Measurements from ENCODE around the gene SCAMP2. TPM values are rescaled to one million over a fixed set of nuclear protein-coding genes. Genes with fewer than 3 reads are reported as not detected.

The SCAMP2 gene
- total and polyA plus RNA-seq, 2 donors (not counting 1 experiment from before 2014, with no cell fraction given), result 85.1 to 105 TPM

DNA sequence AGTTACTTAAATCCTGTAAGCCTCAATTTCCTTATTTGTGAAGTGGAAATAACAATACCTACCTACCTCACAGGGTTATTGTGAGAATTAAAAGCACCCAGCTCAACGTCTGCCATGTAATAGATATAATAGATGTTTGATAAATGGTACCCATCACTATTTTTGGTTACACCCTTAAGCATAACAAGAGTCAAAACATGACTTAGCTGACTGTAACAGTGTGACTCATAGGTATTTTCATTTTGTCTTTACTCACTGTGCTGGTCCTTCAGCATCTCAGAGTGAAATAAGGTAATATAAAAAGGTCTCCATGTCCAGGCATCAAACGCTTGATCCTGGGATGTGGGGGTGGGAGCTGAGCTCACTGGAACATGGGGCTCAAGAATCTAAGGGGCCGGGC, 43.7 kb downstream of the SCAMP2 start:
- H3K4me1 ChIP-seq (ENCODE audit: control insufficient read depth in 2 of 2, insufficient read depth in 2 of 2, low read length in 2 of 2), result peaks cover 5 to 19% of the 10 kb centered on the region in 2 donors

DNA sequence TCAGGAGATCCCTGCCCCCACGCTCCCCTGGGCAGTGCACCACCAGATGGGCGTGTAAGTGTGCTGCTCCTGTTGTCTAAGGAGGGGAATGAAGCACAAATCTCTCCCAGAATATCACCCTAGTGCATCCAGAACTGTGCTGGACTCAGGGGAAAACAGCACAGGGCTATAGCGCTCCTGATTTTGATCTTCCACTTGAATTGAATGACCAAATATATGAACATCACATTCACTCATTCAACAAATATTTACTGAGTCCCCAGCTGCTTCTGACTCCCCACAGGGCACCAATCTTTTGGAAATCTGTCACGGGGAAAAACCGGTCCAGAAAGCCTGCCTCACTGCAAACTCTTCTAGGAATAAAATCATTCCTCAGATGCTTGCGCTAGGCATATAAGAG, 44.3 kb downstream of the SCAMP2 start:
- peaks cover 31% of the 10 kb centered on the region for H3K27me3 Mint-ChIP-seq
- Histone ChIP-seq H3K4me2 (replicated peaks; ENCODE audit: low read depth, low read length, poor library complexity, severe bottlenecking) (no peak overlapping the region), H3K79me2 (ENCODE audit: control insufficient read depth, insufficient read depth, low read length) (no peaks in the 10 kb centered on the region), H3K4me3 (ENCODE audit: control extremely low read depth in 1 of 5, extremely low read depth in 1 of 5, insufficient read depth in 1 of 5, low read depth in 2 of 5, low read length in 4 of 5) (no peak overlapping the region), H4K20me1 (ENCODE audit: control insufficient read depth, insufficient read depth, low read length, poor library complexity, severe bottlenecking) (peaks cover 4% of the 10 kb centered on the region), H2AFZ (ENCODE audit: insufficient read depth, low read depth, low read length, poor library complexity, severe bottlenecking) (no peak overlapping the region), H3K9me3 (ENCODE audit: control extremely low read depth in 1 of 3, control insufficient read depth in 2 of 3, insufficient read depth in 1 of 3, low read length in 2 of 3) (peaks cover 0 to 19% (median 0%) of the 10 kb centered on the region in 3 donors), H3K9ac (ENCODE audit: low read length) (no peak overlapping the region), H3K27ac (ENCODE audit: low read length in 2 of 2) (no peak overlapping the region), H3K36me3 (replicated peaks in 1 of 2; ENCODE audit: control extremely low read depth in 1 of 2, control insufficient read depth in 1 of 2, extremely low read depth in 1 of 2, insufficient read depth in 2 of 2, low read length in 1 of 2) (no peaks in the 10 kb centered on the region), H3K4me1 (ENCODE audit: control insufficient read depth in 2 of 2, insufficient read depth in 2 of 2, low read length in 2 of 2) (peaks cover 5 to 17% of the 10 kb centered on the region in 2 donors), H3K27me3 (replicated peaks in 1 of 4; ENCODE audit: control extremely low read depth in 1 of 4, control insufficient read depth in 3 of 4, insufficient read depth in 4 of 4, low read length in 3 of 4) (peaks cover 0 to 43% (median 17%) of the 10 kb centered on the region in 4 experiments)
- POLR2A ChIA-PET, result interaction anchor here (0.6 kb wide), 2 partner anchors 34 to 123 kb away, joined by 3 to 4 read pairs; no protein-coding TSS in a partner anchor
- intact Hi-C loops (cut with micrococcal nuclease), result no loop called here
- CTCF ChIA-PET, result interaction anchor here (1.2 to 6.6 kb wide), 3 partner anchors 10 to 192 kb away, joined by 3 to 46 read pairs (median 5); no protein-coding TSS in a partner anchor
- no peak overlapping the region for H3K27ac Mint-ChIP-seq
- peaks cover 4% of the 10 kb centered on the region for H3K4me1 Mint-ChIP-seq
- no peak overlapping the region for H3K4me3 Mint-ChIP-seq
- 89% methylated on average over 4 of the region's 6 CpGs for WGBS (ENCODE audit: insufficient coverage)
- TF ChIP-seq EZH2 (IDR thresholded peaks at IDR 0.05; ENCODE audit: borderline replicate concordance, insufficient read depth, low read depth, low read length, poor library complexity, severe bottlenecking), result no peak
- TF ChIP-seq, protein P1, sequence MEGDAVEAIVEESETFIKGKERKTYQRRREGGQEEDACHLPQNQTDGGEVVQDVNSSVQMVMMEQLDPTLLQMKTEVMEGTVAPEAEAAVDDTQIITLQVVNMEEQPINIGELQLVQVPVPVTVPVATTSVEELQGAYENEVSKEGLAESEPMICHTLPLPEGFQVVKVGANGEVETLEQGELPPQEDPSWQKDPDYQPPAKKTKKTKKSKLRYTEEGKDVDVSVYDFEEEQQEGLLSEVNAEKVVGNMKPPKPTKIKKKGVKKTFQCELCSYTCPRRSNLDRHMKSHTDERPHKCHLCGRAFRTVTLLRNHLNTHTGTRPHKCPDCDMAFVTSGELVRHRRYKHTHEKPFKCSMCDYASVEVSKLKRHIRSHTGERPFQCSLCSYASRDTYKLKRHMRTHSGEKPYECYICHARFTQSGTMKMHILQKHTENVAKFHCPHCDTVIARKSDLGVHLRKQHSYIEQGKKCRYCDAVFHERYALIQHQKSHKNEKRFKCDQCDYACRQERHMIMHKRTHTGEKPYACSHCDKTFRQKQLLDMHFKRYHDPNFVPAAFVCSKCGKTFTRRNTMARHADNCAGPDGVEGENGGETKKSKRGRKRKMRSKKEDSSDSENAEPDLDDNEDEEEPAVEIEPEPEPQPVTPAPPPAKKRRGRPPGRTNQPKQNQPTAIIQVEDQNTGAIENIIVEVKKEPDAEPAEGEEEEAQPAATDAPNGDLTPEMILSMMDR (IDR thresholded peaks at IDR 0.05), result no peak
- DNase-seq (no peak), ATAC-seq (ENCODE audit: low read depth) (no peak)
- no peaks in the 10 kb centered on the region for H3K9me3 Mint-ChIP-seq (ENCODE audit: insufficient read depth)

More for the DNA sequence above, 43.7 kb downstream of the SCAMP2 start:
- TF ChIP-seq EZH2 (IDR thresholded peaks at IDR 0.05; ENCODE audit: borderline replicate concordance, insufficient read depth, low read depth, low read length, poor library complexity, severe bottlenecking), result no peak
- TF ChIP-seq, protein P1 (IDR thresholded peaks at IDR 0.05), result no peak
- H3K36me3 ChIP-seq (replicated peaks in 1 of 2; ENCODE audit: control extremely low read depth in 1 of 2, control insufficient read depth in 1 of 2, extremely low read depth in 1 of 2, insufficient read depth in 2 of 2, low read length in 1 of 2), result no peaks in the 10 kb centered on the region
- ChIA-PET POLR2A (interaction anchor here (0.6 kb wide), 2 partner anchors 33 to 122 kb away, joined by 3 to 4 read pairs; no protein-coding TSS in a partner anchor), CTCF (interaction anchor here (1.2 to 6.6 kb wide), 3 partner anchors 9 to 193 kb away, joined by 3 to 46 read pairs (median 5); no protein-coding TSS in a partner anchor)
- no peak overlapping the region for H3K4me3 ChIP-seq (ENCODE audit: control extremely low read depth in 1 of 5, extremely low read depth in 1 of 5, insufficient read depth in 1 of 5, low read depth in 2 of 5, low read length in 4 of 5)
- peaks cover 31% of the 10 kb centered on the region for H3K27me3 Mint-ChIP-seq
- ATAC-seq (ENCODE audit: low read depth) (no peak), DNase-seq (no peak)
- H3K4me3 Mint-ChIP-seq, result no peak overlapping the region
- H2AFZ ChIP-seq (ENCODE audit: insufficient read depth, low read depth, low read length, poor library complexity, severe bottlenecking), result no peak overlapping the region
- WGBS (ENCODE audit: insufficient coverage), result 81% methylated on average over 2 of the region's 3 CpGs
- H3K79me2 ChIP-seq (ENCODE audit: control insufficient read depth, insufficient read depth, low read length), result no peaks in the 10 kb centered on the region
- H3K9me3 ChIP-seq (ENCODE audit: control extremely low read depth in 1 of 3, control insufficient read depth in 2 of 3, insufficient read depth in 1 of 3, low read length in 2 of 3), result peaks cover 0 to 19% (median 0%) of the 10 kb centered on the region in 3 donors
- H4K20me1 ChIP-seq (ENCODE audit: control insufficient read depth, insufficient read depth, low read length, poor library complexity, severe bottlenecking), result peaks cover 4% of the 10 kb centered on the region
- peaks cover 0 to 42% (median 17%) of the 10 kb centered on the region in 4 experiments for H3K27me3 ChIP-seq (replicated peaks in 1 of 4; ENCODE audit: control extremely low read depth in 1 of 4, control insufficient read depth in 3 of 4, insufficient read depth in 4 of 4, low read length in 3 of 4)
- no peak overlapping the region for H3K9ac ChIP-seq (ENCODE audit: low read length)
- H3K27ac Mint-ChIP-seq, result no peak overlapping the region
- no peak overlapping the region for H3K27ac ChIP-seq (ENCODE audit: low read length in 2 of 2)
- H3K9me3 Mint-ChIP-seq (ENCODE audit: insufficient read depth), result no peaks in the 10 kb centered on the region
- H3K4me1 Mint-ChIP-seq, result peaks cover 4% of the 10 kb centered on the region
- no peak overlapping the region for H3K4me2 ChIP-seq (replicated peaks; ENCODE audit: low read depth, low read length, poor library complexity, severe bottlenecking)
- intact Hi-C loops (cut with micrococcal nuclease), result no loop called here

Data from B cell (primary cell).